HTERT RPE-1 (cell line): ENCODE measurements around the gene EGFL8.
"Not testable (repeated sequence)": the region's sequence is repeated elsewhere in the genome, so short reads cannot be mapped to it uniquely, and the experiment has no call there.

Source experiments
- in situ Hi-C: fragments of 300-500 bp; cut with MboI; formaldehyde crosslinking; loops from 4 replicates; pipeline ENCODE4 v1.14.3; 2020; ENCODE audit warnings: low sequenced_read_pairs

EGFL8 gene

GRCh38 chr6:32182555-32182981 is 18.2 kb downstream of the EGFL8 start:
- in situ Hi-C loops, result no loop called here

DNA sequence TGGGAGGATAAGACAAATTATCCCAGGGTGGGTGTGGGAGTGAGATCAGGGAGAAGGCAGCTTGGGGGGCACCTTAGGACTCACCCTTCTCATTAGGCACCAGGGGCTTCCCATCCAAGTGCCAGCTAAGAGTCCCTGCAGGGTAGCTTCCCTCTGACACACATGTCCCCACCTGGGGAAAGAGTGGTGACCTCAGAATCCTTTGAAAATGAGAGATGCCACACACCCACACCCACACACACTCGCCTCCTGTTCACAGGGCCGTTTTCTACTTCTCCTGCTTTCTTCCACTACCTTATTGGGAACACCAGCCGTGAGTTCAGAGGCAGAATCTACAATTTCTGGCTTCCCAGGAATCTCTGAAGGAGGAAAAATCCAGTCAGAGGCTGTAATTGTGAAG is 18.6 kb downstream of the EGFL8 start:
- in situ Hi-C loops, result no loop called here

DNA sequence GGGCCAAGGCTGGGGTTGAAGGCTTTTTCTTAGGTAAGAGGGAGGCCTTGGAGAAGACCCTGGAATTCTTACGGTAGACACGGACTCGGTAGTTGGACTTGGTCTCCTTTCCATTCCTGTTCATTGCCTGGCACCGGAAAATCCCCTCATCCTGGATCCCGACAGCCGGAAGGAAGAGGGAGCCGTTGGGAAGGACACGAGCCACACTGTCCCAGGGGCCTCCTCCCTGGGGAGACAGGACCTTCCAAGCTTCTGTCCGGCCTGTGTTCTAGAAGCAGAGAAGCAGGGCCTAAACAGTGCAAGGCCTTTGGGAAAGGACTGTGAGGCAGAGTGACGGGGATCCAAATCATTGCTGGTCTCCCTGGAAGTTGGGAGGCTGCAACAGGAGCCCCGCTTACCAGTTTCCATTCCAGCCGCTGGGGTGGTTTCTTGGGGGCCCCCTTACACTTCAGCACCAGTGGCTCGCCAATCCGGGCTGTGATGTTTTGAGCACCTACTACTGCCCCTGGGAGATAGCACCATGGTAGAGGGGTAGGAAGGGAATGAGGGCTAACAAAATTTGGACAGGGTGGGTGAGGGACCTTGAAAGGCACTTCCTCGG is 19.2 kb downstream of the EGFL8 start:
- in situ Hi-C loops, result no loop called here

DNA sequence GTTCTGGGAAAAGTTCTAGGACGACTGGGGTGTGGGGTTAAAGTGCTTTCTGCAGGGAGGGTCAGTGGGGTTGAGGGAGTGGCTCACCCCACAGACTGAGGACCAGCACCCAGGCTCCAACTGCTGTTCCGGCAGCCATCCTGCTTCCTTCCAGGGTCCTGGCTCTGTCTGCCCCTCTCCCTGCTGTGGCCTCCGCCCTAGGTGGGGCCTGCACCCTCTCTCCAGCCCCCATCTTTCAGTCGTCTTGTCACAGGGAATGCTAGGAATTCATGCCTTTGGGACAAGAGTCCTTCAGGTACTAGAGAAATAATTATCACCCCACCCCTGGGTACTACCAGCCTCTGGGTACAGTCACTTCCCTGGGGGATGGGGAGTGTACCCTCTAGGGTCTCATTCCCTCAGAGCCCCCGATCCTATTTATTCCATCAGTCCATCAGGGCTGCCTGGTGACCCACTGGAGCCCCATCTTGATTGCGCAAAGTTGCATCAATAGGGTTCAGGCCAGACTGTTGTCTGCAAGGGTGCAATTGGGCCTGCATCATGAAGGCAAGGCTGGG is 19.8 kb downstream of the EGFL8 start, which contains the start of gene AGER:
TSS of gene AGER (minus strand) at position 170 of the 557 bp plus-strand sequence. CDS start at position 139, 31 bp downstream.
- in situ Hi-C loops, result no loop called here

DNA sequence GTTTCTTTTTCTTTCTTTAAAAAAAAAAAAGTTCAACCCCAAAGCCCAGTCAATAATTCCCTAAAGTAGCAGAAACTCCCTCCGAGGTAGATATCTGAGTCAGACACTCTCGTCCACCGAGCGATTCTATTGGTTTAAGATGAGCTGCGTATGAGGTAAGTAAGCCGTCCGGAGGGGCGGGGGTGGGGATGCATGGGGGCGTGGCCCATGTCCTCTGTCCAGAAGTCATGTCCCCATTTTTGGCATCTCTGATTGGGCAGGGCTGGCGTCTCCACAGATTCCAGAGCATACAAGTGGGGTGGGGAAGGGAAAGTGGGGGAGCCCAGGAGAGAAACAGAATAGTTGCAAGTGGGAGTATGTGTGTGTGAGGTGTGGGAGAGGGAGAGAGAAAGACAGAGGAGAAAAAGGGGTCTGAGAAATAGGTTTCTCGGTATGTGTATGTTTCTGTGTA is 21.3 kb downstream of the EGFL8 start:
- in situ Hi-C loops, result not testable (repeated sequence)

DNA sequence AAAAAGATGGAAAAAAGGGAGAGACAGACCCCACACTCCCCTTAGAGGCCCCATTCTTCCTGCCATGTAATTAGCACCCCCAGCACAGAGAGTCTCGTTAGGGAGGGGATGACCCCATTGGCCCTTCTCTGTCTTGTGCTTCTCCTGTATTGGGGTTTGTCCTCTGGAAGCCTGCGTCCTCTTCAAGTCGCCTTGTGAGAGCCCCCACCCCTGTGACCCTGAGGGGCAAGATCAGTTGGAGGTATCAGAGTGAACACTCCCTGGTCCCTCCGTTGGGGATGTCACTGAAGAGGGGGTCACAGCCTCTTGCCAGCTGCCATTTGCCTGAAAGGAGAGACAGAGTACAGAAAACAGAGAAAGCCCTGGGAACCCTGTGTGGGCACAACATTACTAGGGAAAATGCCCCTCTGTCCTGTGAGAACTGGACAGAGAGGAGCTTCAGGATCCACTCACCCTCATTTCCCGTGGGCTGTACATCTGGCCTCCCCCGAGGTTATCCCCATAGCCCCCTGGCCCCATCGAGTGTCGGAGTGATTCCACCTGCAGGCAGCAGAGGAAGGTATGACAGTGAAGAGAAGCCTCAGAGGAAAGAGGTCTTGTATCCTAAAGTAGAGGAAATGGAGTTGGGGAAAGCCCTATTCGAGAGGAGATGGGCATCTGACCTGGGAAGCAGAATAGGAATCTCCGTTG is 21.9 kb downstream of the EGFL8 start:
- in situ Hi-C loops, result not testable (repeated sequence)

DNA sequence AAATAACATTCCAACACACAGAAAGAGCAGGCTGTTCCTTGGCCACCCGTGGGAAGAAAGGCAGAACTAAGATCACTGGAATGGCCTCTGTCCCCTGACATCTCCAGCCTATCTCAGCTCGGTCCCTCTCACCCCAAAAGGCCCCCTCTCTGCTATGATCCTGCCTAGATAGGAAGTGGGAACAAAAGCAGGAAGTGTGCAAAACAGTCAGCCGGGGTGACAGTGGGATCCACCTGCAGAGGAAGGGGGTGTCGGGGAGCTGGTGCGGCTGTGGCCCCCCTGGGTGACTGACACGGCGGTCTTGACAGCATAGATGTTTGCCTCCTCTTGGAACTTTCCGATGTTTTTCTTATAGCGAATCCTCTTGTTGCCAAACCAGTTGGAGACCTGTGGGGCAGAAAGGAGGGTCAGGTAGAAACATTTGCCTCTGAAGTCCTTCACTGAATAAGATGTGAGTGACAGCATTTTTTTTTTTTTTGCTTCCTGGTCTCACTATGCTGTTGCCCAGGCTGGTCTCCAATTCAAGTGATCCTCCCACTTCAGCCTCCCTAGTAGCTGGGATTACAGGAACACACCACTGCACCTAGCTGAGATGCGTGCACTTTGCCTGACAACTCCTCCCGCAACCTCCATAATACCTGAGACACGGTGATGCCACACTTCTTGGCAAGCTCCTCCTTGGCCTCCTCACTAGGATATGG is 22.8 kb downstream of the EGFL8 start:
- in situ Hi-C loops, result no loop called here

DNA sequence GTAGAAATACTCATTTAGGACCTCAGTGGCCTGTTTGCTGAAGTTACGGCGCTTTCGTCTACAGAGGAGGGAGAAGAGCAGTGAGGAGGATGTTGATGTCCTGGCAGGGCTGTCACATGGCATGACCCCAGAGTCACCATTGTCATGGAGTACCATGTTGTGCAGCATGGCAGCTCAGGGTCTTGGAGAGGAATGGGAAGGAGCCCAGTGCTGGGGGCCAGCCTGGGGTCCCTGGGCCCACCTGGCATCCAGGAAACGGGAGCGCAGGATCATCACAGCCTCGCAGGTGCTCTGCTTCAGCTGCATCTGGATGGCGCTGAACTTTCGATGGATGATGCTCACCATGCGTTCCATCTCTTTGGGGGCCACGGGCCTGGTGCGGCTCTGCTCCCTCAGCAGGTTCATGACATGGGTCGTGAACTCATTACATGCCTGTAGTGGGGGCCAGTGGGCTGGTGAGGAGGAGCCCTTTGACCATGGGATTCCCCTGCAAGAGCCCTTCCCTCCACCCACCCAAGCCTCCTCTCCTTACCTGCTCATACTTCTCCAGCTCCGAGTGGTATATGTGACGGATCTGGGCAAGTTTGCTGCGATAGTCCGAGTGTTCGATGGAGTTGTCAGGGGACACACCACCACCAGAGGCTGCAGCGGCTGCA is 23.5 kb downstream of the EGFL8 start:
- in situ Hi-C loops, result not testable (repeated sequence)

GRCh38 chr6:32188381-32189068 is 24.1 kb downstream of the EGFL8 start:
- in situ Hi-C loops, result no loop called here

DNA sequence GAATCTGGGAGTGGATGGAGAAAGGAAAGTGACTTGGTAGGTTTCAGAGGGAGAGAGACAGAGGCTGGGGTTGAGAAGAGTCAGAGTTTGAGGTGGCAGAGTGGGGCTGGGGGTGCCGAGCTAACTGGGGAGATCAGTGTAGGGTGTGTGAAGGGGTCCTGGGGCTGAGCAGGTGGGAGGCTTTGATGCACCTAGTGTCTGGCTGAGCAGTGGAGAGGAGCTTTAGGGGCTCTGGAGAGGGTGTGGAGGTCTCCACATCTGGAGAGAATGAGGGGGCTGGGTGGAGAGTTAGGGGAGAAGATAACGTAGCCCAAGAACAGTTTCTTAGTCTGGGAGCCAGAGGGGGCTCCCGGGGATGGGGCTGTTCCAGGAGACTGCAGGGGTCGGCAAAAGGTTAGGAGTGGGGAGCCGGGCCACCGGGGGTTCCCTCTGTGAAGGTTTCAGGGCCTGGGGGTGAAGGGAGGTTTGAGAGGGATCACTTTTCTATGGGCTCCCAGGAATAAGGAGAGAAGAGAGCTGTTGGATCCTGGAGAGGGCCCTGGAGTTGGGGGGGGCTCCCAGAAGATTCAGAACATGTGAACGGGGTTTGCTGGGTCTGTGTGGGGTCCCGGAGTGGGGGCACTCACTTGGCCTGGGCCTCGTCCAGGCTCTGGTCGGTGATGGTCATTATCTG is 24.8 kb downstream of the EGFL8 start:
- in situ Hi-C loops, result no loop called here

DNA sequence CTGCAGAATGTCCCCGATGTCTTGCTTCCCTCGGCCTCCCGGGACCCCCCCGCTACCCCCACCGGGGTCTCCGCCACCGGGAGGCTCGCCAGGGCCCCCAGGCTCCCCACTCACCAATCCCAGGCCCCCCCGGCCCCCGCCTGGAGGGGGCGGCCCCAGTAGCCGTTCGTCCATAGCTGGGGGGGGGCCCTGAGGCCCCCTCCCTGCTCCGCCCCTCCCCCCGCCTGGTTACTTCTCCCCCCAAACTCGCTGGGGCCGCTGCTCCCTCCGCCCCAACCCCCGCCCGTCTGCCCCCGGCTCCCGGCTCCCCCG is 25.3 kb downstream of the EGFL8 start:
- in situ Hi-C loops, result no loop called here

DNA sequence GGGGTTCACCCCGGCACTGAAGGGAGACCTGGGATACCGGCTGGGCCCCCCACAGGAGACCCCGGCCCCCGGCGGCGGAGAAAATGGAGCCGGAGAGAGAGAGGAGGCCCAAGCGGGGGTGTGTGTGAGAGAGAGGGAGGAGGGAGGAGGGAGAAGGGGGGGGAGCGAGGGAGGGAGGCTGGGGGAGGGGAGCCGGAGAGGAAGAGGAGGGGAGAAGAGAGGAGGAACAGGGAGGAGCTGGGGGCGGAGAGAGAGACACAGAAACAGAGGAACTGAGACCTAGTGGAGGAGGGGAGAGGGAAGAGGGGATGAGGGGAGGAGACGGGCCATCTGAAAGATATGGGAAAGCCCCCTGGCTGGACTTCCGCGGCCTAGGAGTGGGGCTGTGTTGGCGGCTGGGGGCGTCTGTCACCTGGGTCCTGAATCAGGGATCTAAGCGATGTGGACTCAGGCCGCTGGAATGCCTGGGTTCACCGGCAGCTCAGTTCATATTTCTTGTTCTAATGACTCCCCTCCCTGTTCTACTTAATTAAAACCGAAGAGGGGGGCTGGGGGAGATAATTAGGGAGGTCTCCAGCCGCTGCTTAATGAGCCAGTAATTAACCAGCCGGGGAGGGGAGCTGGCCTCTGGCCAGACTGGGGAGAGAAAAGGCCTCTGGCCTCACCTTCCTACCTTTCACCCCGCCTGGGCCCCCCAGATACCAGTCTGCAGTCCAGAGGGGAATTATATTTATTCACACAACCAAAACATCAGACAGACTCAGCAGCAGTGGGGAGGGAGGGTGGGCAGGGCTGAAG is 25.9 kb downstream of the EGFL8 start, which contains the start of gene PBX2:
TSS of gene PBX2 (minus strand) at position 149 of the 798 bp plus-strand sequence. CDS start 287 bp downstream, outside the sequence.
- in situ Hi-C loops, result no loop called here

DNA sequence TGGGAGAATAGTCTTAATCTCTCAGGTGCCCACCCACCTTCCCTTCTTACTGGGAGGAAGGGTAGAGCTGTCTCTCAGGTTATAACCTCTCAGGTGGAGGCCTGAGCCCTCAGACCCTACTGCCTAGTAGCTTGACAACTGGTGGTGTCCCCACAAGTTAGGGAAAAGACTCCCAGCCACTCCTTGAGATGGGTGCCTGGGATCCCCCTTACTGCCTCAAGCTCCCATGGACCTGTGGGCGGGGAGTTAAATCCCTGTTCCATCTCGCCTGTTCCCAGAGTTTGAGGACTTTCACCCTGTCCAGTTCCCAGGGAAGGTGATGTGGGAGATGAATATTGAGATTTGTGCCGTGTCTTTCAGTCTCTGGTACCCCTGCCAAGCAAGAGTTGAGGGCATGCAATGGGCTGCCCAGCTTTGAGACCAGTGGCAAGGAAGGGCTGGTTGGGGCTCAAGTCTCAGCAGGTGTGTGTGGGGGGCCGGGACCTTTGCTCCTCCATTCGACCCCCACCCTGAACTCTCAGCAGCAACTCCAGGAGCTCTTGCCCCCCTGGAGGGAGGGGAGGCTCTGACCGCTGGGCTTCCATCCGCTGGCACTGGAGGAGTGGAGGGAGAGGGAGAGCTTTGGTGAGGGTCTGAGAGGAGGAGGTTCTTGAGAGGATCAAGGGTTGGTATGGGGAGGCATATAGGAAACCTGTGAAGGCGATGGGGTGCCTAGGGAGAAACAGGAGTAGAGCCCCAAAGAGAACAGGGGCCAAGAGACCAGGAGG is 26.7 kb downstream of the EGFL8 start:
- in situ Hi-C loops, result no loop called here

DNA sequence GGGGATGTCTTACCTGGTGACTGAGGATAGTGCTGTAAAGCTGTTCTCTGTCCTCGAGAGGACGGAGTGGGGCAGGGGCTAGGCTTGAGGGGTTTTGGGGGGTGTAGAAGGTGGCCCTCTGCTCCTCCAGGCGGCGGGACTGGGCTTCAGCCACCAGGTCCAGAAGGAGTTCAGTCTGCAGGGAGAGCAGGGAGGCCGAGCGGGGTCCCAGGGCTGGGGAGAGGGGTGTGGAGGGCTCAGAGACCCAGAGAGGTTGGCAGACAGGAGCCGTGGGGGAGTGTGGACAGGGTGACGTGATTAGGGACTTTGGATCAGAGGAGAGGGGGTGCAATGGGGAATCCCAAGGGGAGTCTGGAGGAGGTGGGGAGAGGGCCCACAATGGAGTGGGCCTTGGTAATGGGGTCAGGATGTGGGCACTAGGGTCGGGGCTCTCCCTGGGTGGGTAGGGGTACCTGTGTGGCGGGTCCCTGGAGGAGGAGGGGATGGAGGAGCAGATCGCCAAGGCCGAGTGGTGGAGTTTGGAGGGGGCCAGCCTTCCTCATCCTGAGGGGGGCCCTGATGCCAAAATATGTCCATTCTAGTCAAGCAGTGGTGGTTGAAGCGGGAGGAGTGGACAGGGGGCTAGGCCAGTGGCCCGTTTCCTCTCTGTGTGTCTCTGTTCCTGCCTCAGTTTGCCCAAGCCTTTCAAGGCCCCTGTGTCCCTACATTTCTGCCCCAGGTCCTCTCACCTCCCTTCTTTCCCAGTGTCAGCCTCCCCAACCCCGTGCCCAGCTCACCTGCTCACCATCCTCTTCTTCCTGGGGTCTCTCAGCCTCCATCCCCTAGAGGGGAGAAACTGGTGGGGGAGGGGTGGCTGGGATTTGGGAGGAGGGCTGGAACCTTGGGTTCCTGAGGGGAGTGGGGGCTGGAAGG is 27.6 kb downstream of the EGFL8 start:
- in situ Hi-C loops, result no loop called here

GRCh38 chr6:32192608-32193039 is 28.2 kb downstream of the EGFL8 start, which contains the start of gene GPSM3:
GPSM3 (minus strand) TSS chr6:32192643; CDS start chr6:32192513, 130 bp downstream.
- in situ Hi-C loops, result no loop called here

- in situ Hi-C loops, result not testable (repeated sequence)
Observed at GRCh38 chr6:32193096-32193495, 28.7 kb downstream of the EGFL8 start.

- in situ Hi-C loops, result no loop called here
Observed at GRCh38 chr6:32194388-32194787, 30.0 kb downstream of the EGFL8 start.
